HG02970 (cell line): ENCODE results near the gene AK8.

Experiments
- ATAC-seq: cut with Tn5 transposase; IDR thresholded peaks from one replicate; pipeline ENCODE4 v1.9.1; 2021; ENCODE audit warnings: mild to moderate bottlenecking, moderate library complexity, moderate number of reproducible peaks; ENCODE audit not compliant: unreplicated experiment, low FRiP score

Gene AK8

DNA sequence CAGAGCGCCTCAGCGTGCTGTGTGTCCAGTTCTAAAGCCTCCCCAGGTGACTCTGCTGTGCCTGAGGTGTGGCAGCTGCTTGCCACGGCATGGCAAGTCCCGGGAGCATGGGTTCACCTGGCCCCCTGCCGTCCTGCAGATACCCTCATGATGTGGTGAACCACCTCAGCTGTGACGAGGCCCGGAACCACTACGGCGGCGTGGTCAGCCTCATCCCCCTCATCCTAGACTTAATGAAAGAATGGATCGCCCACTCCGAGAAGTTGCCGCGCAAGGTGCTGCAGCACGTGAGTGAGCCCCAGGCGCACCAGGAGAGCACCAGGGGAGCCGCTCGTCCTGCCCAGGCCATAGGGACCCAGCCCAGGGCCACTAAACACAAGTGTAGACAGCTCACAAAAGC lies 10.1 kb upstream of the AK8 start:
- no peak for ATAC-seq

DNA sequence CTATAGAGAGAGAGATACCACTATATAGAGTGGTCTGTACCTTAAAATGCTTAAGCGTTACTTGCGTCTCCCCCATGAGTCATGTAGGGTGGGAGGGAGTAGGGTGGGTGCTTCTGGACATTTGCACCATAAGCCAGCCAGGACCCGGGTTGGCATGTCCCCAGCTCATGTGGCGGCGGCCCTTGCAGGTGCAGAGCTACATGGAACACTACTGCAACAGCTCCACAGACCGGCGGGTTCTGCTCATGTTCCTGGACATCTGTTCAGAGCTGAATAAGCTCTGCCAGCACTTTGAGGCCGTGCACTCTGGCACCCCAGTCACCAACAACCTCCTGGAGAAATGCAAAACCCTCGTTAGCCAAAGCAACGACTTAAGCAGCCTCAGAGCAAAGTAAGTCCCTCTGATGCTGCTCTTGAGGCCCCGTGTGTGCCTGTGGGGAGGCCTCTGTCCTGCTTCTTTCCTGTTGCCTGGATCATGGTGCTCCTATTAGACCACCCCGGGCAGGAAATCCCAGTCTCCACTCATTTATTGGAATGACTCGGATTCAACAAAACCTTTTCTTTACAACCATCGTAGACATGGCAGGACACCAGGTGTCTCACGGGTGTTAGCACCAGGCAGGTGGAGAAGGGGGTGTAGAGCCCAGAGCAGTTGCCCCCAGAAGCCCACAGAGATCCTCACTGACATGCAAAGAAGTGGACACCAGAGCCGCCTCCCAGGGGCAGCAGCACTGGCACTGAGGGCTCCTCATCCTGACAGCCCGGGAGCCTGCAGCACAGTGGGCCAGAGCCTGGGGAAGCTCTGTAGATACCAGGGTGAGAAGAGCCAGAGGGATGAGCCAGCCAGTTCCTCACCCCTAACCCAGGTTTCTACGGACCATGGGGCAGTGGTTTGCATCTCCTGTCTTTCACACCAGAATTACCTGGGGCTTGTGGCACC lies 9.4 kb upstream of the AK8 start:
- ATAC-seq = no peak

DNA sequence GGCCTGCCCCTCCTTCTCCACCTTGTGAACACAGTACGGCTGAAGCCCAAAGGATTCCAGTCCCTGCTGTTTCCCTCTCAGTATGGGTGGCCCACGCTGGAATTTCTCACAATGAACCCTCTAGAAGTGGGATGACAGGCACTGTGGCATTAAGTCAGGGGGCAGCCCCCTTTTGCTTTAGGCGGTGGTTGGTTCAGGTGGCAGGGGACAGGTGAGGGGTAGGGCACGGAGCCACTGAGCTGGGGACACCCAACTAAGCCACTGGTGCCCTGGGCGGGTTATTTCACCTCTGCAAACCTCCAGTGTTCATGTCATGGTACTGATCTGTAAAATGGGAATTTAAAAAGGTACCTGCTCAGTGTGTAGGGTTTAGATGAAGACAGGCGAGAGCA lies 8.2 kb upstream of the AK8 start:
- ATAC-seq = no peak

DNA sequence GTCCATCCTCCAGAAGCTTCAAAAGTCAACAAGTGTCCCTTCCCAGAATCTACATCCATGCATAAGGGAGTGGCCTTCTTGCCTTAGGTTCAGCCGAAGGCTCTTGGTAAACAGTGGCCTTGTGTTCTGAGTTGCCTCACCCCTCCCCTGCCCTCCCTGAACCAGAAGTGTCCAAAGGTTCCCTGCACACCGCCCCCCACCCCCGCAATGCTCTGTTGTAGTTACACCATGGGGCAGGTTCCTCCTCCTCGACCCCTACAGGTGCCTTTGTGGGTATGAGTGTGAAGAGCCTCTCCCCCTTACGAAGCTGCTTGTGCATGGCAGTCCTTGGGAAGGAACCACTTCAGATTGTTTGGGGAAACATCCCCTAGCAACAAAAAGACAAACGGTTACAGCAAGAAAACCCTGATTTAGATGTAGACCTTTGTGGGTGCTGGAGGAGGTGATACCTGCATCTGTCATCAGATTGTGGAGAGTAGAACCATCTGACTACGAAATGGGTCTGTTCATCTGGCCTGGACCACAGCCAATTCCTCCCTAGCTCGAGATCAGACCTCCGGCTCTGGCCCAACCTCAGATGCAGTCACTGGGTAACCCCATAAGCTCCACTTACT lies 7.7 kb upstream of the AK8 start:
- ATAC-seq = no peak

DNA sequence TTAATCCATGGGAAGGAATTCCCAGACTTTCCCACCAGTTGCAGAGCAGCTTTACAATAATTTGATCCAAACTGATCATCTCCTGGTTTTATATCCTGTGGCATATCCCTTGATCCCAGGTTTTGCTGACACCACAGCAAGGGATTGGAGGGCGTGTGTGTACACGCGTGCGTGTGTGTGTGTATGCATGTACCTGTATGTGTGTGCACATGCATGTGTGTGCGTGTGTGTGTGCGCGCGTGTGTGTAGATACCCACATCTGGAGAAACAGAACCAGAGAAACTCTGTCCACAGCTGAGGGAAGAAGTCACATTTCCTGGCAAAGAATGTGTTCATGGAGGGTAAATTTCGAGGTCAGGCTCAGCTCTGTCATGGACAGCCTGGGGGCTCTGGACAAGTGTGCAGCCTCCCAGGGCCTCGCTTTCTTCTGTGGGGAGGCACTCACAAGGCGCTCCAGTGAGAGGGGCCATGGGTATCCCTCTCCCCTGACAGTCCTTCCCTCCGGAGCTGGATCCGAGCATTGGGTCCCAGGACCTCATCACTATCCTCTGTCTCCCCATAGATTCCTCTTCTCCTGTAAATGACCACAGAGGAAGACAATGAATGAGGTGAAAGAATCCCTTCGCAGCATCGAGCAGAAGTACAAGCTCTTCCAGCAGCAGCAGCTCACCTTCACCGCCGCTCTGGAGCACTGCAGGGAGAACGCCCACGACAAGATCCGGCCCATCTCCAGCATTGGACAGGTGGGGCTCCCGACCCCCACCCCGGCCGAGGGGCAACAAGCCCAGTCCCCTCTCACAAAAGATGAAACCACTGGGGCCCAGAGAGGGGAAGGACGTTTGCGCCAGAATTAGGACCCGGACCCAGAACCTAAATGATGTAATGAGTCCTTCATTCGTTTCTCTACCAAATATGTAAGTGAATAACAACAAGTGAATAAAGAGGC lies 5.5 kb upstream of the AK8 start:
- no peak for ATAC-seq

DNA sequence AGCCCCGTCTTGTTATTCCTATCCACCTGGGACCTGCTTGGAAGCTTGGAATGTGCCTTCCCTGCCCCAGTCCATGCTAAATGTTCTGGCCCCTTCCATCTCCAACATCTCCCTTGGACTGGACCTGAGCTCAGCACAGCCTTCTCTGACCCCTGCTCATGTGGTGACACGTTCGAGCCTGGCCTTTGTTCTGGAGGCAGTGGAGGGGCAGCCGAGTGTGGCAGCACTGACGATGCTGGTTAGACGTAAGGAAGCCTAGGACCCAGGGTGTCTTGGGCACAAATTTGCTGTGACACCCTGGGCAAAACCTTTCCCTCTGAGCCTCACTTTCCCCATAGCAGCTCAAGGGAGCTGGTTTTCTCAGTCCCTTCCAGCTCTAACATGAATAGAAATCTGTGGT lies 4.5 kb upstream of the AK8 start:
- no peak for ATAC-seq

DNA sequence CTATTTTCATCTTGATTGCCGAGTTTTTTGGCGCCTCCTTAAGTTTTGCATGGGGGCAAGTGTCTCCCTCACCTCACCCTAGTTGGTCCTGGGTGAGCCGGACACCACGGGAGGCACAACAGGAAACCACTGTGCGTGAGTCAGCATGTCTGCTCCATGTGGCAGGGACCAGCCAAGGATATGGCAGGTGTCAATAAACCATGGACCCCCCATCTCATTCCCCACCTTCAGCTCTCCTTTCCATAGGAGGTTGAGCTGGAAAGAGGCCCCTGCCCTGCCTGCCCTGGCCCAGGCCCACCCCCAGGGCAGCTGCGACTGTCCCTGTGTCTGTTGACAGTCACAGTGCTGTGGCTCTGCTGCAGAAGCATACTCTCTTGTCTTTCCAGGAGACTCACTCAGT lies 3.7 kb upstream of the AK8 start:
- no peak for ATAC-seq

DNA sequence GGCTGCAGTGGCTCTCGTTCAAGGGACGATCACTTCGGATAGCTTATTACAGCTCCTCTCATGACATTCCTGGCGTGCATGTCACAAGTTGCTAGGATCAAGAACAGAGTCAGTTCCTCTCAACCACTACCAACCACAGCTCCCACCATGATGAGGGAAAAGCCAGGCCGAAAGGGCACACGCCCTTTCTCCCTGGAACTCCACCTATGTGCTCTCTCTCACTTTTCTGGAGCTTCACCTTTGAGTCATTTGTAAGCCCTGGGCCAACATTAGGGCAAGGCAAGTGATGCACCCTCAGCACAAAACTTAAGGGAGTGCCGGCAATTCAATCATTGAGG lies 2.2 kb upstream of the AK8 start:
- ATAC-seq = no peak

DNA sequence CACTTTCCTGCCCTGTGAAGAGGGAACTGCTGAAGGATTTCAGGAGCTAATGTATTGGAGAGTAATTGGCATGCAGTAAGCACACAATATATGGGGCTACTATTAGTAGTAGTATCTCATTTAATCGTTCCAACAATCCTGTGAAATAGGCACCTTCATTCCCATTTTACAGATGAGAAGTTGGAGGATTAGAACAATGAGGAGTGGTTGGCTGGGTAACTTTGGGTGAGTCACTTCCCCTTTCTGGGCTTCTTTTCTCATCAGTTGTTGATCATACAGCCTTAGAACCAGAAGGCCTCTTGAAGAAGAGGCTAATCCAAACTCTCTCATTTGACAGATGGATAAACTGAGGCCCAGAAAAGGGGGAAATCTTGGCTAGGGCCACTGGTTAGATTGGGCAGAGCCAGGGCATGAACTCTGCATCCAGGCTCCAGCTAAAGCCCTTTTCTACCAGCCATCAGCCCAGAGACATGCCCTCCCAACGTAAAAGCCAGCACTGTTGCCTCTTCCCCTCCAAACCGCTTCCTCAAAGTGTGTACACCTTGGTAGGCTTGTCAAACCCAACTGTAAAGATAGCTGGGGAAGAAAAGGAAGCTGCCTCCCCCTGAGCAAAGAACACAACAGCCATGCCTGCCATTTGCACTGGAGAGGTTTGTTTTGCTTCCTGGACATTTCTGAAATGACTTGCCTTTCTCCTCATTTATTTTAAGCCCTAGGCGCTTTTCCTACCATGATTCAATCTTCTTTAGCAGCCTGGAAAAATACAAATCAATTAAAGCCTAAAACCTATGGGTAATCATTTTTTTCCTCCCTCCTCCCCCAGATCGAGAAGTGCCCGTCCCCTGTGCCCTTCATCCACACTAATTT lies 1.6 kb upstream of the AK8 start:
- ATAC-seq = no peak

DNA sequence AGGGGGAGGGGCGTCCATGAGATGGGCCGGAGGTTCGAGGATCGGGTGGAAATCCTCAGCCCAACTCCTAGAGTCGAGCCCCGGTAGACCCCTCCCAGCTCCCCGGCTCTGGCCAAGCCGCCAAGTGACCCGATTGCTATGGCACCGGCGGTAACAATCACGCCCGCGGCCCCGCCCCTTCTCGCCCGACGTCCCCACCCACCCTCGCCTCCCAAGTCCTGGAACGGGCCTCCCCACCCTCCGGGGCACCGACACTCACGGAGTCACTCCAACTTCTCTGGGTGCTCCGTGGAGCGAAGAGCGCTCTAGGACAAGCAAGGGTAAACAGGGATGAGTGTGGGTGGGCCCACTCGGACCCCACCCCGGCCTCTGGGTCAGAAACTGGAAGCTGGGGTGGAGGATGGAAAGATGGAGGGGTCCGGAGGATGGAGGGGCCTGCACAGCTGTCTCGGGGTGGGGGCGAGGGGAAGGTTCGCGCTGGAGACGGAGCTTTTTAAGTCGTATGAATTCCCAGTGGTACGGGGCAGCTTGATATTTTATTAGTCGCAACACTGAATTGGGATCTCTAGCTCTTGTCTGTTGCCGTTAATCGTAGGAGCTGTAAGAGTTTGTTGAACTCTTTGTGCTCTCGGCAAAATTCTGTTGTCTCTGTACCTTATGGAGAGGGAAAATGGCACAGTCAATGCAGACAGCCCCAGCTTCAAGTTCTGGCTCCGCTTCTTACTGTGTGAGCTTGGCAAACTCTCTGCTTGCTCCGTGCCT lies 792 bp upstream of the AK8 start, which contains the start of gene SPACA9:
SPACA9 (plus strand) TSS at position 204 of the 762 bp plus-strand sequence. CDS start 5,050 bp downstream, outside the sequence.
- ATAC-seq = no peak

DNA sequence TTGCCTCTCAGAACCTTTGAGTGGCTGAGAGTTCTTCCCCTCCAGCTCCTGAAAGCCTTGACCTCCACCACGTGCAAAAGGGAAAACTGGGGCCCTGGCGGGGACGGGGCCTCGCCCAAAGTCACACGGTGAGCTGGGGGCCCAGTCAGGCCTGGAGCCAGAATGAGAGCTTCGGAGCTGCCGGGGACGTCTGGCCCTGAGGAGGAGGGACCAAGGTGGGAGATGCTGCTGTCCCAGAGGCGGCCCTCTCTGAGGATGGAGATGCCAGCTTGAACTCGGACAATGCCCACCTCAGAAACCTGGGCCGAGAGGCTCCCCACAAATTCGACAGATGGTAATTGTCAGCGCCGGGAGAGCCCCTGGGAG lies 643 bp downstream of the AK8 start:
- no peak for ATAC-seq

DNA sequence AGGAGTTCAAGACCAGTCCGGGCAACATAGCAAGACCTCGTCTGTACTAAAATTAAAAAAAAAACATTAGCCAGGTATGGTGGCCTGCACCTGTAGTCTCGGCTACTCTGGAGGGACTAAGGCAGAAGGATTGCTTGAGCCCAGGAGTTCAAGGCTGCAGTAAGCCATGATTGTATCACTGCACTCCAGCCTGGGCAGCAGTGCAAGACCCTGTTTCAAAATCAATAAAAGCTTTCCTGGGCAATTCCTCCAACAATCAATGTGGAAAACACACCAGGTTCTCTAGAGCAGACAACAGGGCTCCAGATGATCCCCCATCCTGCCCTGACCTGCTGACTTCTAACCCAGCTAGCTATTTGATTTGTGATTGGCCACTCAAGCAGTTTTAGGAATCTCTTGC lies 1.2 kb downstream of the AK8 start:
- ATAC-seq = no peak

DNA sequence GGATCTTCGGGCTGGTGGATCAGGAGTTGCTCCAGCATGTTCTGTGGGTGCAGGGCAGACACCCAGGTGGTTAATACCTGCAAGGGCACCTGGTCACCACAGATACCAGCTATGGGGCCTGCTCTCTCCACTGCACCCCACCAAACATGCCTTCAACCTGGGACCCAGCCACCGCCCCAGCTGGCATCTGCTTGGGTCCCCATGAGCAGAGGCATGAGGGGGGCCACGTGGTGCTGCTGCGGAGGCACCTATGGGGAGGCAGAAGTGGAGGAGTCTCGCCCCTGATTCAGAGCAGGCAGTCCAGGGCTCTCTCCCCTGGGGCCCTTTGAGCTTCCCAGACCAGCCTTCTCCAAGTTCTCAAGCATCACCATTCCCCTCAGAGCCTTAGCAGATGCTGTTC lies 2.9 kb downstream of the AK8 start:
- ATAC-seq = no peak

DNA sequence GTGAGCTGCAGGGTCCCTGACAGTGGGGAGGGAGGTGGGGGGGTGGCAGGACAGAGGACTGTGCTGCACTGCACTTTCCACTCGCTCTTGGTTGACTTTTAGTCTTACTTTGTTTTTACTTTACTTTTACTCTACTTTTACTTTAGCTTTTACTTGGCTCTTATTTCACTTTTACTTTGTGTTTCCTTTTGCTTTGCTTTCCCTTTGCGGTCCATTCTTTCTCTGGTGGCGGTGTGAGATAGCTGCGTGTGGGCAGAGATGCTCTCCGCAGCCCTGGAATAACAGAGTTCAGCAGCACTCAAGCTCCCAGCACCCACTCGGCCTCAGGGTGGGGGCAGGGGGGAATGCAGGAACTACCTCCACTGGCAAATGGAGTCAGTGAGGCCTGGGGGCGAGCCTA lies 4.7 kb downstream of the AK8 start:
- ATAC-seq = no peak

DNA sequence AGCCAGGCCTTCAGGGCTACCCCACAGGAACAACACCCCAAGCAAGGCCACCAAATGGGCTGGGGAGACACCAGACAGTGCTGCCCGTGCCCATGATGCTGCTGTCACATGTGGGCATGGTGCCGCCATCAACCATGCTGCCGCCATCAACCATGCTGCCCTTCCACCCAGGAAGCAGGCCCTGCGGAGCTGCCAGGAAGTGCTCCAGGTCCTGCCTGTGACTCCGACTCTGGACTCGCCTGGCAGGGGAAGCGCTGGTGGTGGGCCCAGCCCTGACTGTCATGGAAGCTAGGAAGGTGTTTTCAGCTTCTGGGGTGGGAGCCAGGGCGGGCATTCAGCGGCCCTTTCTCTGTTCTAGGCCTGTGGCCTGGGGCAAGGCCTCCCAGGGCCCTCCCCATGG lies 8.8 kb downstream of the AK8 start:
- no peak for ATAC-seq

DNA sequence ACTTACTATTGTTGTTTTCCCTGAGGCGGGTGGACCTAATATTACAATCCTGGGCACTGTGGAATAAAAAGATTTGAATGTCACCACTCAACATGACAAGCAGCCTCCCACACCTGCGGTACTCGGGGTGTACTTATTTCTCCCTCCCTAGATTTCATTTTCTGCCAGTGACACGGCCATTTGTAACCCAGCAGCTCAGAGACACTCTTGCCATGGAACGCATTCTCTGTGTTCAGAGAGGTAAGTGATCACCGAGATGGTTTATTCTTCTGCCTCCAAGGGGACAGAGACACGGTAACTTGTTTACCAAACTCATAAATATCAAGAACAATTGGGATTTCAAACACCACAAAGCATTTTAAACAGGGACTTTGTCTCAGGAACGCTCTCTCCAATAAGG lies 11.2 kb downstream of the AK8 start:
- ATAC-seq = no peak

DNA sequence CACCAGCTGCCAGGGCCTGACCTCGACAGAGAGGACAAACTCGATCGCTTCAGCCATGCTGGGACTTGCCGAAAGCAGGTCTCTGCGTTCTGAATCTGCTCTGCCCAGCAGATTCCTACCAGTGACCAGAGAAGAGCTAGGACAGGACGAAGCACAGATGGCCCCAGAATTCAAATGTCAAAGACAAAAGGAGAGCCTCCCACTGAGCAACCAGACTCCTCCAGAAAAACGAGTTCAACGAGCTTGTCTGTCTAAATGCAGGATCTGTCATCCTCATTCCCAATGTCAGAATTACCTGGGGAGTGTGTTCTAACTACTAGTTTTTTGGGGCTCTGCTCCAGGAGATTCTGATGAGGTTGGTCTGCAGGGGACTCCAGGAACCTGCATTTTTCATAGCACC lies 13.4 kb downstream of the AK8 start:
- ATAC-seq = no peak

DNA sequence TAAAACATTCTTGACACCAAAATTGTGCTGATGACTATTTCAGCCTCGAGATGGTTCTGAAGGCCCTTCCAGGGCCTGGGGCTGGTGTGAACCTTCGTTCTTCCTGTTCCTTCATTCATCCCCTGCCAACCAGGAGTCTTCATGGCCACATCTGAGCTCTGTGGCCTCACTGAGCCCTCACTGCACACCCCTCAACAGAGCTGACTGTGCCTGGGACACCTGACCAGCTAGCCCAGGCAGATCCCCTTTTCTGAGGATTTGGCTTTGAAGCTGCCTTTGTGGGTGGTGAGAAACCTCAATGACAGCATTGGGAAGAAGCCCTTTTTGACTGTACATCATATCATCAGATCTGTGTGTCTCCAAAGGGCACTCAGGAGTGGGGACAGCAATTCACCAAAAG lies 13.8 kb downstream of the AK8 start:
- ATAC-seq = no peak

DNA sequence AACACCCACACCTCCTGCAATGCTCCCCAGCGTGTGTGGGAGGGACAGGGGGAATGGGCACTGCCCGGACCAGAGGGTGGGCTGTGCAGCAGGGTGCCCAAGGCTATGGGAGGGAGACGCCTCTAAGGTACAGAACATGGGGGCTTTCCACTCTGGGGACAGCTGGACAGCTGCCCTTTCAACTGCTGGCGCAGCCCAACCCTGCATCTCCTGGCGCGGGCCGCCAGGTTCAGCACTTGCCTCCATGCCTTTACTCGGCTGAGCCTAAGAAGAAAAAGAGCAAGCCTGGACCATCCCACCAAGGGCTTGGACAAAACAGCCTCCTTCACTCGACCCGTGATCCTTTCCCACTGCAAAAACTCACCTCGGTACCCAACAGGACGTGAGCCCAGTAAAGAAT lies 15.0 kb downstream of the AK8 start:
- ATAC-seq = no peak
